Activated naive CD4-positive, alpha-beta T cell (primary cell): ENCODE data around the gene MYH14.
"Not testable (repeated sequence)": the region's sequence is repeated elsewhere in the genome, so short reads cannot be mapped to it uniquely, and the experiment has no call there.

Experiments
- DNase-seq, 4 experiments: peaks; one replicate each; lab custom pipeline; 2025; lab: John Stamatoyannopoulos, UW

MYH14 gene

DNA sequence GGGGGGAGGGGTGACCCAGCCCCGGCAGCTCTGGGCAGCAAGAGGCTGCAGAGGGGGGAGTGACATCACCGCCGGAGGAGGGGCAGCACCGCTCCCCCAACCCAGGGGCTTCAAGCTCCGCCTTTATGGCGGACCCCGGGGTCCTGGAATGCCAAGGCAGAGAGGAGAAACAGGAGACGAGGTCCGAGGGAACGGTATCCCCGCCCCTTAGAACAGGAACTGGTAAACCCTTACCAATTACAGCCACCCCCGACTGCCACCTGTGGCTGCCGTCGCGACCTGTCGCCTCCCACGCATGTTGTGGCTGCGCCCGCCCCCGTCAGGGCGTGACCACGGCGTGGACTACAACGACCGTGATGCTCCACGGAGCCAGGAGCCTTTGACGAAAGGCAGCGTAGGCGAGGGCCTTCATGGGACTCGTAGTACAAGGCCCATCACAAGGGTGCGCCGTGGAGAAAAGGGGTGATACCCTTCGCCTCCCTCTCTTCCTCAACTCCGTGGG lies 129.9 kb downstream of the MYH14 start:
- DNase-seq, result peak; percentile 56 to 79 (median 71)

DNA sequence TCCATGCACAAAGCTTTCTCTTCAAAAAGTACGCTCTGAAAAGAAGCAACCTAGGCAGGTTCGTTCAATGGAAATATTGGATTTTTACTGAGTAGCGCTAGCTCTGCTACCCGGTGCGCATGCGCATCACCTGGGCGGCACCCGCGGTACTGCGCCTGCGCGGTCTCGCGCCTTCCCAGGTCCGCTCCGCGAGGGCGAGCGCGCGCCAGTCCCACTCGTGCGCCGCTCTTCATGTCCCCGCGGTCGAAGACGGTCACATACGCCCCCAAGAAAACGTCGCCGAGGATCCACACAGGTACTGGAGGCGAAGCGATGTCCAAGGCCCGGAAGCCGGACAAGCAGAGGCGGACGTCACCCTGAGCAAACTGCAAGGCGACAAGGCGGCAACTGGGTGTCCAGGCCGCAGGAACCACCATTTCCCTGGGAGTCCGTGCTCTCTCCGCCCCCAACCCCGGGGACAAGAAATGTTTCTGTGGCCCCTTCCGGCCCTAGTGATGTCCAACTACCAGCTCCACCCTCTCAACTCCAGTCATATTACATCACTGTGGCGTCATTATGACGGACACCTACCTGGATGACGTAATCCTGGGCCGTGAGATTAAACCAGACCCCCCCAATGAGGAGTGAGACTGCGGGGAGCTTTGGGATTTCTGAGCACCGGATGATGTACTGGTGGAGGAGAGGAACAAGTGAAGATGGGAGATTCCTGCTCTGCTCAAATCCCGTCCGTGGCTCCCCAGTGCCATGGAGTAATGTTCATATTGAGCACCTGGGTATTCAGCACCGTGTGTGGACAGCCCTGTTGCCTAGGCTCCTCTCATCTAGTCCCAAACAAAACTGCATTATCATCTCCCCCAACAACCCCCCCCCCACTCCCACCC lies 130.6 kb downstream of the MYH14 start:
- peak; percentile 56 to 78 (median 71) for DNase-seq

DNA sequence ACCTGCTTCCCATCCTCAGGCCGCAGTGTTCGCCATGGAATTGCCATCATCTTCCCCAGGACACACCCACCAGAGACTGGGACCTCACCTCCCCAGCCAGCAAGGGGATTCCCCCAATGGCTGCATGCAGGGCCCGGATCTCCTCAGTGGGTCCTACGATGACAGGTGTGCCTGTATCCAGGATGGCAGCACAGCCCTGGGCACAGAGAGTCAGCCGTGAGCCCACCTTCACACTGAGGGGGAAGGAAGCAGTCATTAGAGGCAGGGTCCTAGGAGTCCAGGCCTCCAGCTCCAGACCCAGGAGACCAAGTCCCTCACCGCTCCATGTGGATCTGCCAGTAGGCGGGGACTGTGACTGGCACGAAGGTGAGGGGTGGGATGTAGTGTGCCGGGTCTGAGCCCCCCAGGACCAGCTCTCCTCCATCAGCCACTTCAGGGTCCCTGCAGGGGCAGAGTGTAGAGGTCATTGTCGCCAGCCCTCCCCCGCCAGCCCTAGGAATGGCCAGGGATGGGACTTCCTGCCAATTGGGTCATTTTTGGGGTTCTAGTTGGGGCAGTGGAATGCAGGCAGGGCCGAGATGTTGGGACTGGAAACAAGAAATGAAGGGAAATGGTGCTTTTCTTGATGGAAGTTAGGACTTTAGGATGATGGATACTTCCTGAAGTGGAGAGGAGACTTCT lies 131.5 kb downstream of the MYH14 start:
- no peak for DNase-seq

DNA sequence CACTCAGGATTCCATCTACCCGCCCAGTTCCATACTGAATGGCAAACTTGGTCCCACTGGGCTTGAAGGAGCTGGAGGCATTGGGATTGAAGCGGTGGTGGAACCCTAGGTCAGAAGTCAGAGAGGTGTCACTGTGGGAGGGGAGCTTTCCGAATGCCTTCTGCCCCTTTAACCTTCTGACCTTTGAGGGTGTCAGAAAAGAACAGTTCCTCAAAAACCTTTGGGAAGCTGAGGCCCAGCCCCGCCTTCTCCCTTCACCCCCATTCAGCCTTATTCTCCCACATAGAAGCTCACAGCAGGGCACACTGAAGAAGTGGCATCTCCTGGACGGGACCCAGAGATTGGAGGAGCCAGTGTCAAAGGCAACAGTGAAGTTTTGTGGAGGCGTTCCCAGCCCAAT lies 133.6 kb downstream of the MYH14 start:
- not testable (repeated sequence) for DNase-seq

DNA sequence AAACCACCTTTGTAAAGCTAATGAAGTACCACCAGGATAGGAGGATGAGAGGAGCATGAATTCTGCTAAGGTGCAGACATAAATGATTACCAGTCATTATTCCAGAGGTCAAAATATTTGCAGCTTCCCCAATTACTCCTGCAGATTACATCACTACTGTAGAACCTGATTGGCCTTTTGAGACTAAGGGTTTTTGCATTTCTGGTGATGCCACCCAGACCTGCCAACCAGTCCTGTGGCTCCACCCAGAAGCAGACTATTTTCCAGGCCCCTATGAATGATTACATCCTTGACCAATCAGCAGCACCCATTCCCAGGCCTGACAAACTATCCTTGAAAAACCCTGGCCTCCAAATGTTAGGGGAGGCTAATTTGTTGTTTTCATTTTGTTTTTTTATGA lies 136.9 kb downstream of the MYH14 start:
- DNase-seq, result no peak

DNA sequence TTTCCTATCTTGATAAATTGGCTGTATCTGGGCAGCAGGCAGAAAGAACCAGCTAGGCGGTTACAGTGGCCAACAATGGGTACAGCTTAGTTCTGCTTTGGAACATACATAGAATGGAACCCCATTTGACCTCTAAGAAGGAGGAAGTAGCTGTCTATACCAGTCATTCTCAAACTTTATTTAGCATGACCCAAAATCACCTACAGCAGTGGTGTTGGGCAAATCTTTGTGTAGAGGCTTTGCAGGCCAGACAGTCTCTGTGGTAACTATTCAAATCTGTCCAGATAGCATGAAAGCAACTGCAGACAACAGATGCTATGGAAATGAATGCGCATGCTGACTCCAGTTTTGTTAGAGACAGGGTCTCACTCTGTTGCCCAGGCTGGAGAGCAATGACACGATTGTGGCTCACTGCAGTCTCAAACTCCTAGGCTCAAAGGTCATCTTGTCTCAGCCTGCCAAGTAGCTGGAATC lies 137.7 kb downstream of the MYH14 start:
- no peak for DNase-seq

DNA sequence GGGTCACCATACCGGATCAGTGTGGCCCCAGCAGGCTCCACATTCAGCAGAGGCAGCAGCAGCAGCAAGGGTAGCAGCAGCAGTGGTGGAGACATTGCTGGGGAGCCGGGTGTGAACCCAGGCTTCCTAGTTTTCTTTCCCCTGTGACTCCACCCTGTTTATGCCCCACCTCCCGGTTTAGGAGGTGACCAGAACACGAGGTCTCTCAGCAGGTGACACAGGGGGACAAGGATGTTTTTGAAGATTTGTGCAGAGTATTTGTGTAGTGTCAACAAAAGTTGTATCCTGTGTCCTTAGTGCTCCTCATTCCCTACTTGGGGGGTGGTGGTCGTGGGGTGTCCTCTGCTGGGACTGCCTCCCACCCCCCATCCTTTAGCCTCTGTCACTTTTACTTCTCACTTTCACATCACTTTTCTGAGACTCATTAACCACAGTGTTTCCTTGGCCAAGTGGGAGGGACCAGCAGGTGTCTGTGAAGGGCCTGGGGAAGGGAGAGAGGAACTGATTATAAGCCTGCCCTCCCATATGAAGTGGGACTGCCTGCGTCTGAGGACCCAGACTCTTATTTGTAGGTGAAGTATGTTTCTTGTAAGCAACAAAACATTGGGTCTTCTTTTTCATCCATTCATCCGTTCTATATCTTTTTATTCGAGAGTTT lies 141.4 kb downstream of the MYH14 start:
- no peak for DNase-seq

DNA sequence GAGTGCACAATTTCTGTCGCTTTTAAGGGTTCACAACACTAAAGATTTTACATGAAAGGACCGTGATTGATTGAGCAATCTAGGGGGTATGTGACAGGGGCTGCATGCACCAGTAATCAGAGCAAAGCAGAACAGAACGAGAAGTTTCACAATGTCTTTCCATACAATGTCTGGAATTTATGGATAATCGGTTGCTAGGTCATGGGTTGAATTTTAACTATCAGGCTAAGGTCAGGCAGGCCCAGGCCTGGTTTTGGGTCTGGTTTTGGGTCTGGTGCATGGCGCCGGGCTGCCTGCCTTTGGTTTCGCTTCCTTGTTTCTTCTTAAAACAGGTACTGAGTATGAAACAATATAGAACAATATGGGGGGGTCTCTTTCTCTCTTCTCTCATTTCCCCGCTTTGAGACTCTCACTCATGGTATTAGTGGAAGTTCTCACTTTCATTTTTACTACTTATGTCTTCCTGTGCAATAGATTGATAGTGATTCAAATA lies 143.7 kb downstream of the MYH14 start:
- not testable (repeated sequence) for DNase-seq

DNA sequence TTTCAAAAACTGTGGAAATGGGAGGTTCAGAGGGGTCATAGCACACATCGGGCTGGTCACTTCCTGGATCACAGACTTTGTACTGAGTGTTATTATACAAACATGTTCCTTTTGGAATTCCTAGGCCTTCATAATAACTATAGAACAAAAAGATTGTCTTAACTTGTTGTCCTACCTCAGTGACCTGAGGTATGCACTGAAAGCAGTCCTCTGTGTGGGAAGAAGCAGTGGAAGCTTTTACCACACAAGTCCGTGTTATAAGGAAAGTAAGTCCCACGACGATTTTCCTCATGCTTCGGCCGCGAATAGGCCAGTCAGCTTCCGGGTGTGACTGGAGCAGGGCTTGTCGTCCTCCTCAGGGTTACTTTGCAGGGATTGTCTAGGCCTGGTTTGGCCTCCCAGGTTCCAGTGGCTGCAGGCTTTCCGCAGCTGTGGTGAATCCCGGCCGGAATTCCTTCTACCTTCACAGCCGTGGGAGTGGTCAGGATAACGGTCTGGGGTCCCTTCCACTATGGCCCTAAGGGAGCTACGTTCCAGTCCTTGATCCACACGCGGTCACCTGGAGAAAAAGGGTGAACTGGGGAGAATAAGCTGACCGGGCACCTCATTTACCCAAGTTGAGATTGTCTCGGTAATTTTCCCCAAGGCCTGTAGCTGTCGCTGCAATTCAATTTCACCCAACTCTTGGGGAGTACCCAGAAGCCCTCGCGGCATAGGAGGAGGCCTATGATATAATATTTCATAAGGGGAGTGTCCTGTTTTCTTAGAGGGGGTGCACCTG lies 146.0 kb downstream of the MYH14 start:
- no peak for DNase-seq

DNA sequence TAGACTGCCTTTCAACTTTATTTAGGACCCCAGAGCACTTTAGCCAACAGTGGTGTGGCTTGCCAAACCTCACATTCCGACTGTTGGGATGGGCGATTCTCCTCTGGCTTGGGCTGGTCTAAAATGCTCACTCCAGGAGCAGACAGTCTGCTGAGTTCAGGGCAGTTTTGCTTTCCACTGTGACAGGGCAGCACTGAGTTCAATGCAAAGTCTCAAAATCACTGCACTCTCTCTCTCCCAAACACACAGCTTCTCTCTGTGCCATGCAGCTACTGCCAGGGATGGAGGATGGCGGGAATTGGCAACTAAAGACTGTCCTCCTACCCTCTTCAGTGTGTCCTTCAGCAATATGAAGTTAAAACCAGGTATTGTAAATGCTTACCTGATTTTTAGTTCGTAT lies 148.8 kb downstream of the MYH14 start:
- no peak for DNase-seq

DNA sequence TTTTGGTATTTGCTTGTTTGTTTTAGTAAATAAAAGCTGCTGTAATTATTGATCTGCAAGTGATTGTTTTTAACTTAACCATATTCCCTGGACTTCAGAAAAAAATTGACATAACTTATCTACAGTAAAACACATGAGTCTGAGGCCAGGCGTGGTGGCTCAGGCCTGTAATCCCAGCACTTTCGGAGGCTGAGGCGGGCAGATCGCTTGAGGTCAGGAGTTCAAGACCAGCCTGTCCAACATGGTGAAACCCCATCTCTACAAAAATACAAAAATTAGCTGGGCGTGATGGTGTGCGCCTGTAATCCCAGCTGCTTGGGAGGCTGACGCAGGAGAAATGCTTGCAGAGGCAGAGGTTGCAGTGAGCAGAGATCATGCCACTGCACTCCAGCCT lies 150.1 kb downstream of the MYH14 start:
- not testable (repeated sequence) for DNase-seq

DNA sequence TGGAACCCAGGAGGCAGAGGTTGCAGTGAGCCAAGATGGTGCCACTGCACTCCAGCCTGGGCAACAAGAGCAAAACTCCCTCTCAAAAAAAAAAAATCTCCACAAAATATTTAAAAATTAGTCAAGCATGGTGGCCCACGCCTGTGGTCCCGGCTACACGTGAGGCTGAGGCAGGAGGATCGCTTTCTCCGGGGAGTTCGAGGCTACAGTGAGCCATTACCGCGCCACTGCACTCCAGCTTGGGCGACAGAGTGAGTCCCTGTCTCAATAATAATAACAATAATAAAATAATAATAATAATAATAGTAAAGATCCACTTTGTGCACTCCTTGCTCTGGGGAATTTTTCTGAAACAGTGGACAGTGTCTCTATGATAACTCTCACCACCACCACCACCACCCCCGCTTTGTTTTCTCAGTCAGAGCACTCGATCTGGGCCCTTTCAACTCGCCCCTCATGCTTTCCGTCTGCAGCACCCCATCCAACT lies 153.3 kb downstream of the MYH14 start:
- no peak for DNase-seq

DNA sequence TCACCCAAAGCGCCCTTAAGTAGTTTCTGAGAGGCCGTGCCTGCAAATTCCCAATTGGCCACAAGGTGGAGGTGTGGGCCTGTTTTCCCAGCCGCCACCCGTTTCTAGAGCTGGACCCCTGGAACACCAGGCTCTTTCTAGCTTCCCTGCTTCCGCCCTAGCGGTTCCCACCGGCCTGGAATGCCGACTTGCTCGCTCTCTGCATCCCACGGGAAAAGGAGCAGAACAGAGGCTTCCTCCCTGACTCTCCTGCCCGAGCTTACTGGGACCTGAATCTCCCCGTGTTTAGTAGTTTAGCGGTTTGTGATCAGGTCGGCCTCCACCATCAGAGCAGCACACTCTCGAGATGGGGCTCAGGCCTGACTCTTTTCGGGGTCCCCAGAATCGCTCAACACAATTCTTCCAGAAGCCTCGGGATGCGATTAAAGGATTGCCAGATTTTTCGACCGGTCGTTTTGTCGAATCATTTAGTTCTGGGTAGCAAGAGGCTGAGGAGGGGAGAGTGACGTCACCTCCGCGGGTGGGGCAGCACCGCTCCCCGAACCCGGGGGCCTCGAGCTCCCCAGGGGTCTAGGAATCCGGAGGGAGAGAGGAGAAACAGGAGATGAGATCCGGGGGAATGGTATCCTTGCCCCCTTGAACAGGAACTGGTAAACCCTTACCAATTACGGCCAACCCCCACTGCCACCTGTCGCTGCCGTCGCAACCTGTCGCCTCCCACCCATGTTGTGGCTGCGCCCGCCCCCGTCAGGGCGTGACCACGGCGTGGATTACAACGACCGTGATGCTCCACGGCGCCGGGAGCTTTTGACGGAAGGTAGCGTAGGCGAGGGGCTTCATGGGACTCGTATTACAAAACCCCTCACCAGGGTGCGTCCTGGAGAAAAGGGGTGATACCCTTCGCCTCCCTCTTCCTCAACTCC lies 154.0 kb downstream of the MYH14 start:
- peak; percentile 56 to 85 (median 68) for DNase-seq

DNA sequence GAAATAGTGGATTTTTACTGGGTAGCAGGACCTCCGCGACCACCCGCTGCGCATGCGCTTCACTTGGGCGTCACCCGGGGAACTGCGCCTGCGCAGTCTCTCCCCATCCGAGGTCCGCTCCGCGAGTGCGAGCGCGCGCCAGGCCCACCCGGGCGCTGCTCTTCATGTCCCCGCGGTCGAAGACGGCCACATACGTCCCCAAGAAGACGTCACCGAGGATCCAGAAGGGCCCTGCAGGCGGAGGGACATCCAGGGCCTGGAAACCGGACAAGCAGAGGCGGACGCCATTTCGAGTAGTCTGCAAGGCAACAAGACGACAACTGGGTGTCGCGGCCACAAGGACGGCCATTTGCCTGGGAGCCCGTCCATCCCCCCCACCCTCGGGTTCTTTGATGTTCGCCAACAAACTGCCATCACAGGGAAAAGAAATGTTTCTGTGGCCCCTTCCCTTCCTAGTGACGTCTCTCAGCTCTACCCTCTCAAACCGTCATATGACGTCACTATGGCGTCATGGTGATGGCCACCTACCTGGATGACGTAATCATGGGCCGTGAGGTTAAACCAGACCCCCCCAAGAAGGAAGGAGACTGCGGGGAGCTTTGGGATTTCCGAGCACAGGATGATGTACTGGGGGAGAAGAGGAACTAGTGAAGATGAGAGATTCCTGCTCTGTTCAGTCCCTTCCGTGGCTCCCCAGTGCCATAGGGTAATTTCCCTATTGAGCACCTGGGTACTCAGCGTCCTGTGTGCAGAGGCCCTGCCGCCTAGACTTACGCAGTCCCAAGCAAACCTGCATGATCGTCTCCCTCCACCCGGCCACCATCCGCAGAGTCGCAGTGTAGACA lies 155.3 kb downstream of the MYH14 start:
- DNase-seq, result peak; percentile 41 to 73 (median 54)

DNA sequence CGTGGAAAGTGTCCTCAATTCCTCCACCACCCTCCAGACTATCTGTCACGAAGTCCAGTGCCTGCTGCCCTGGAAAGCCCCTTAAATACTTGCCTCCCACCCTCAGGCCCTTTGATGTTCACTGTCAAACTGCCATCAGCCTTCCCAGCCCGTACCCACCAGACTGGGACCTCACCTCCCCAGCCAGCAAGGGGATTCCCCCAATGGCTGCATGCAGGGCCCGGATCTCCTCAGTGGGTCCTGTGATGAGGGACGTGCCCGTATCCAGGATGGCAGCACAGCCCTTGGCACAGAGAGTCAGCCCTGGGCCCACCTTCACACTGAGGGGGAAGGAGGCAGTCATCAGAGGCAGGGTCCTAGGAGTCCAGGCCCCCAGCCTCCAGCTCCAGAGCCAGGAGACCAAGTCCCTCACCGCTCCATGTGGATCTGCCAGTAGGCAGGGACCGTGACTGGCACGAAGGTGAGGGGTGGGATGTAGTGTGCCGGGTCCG lies 156.0 kb downstream of the MYH14 start:
- no peak for DNase-seq
